SKM-1 treated with dmso at 0.1 percent for 144 hours (cell line): ENCODE measurements around the gene OMA1.
"Not testable (repeated sequence)": the region's sequence is repeated elsewhere in the genome, so short reads cannot be mapped to it uniquely, and the experiment has no call there.

Experiments
- DNase-seq: peaks from one replicate; lab custom pipeline; 2025; ENCODE audit not compliant: unreplicated experiment; lab: John Stamatoyannopoulos, UW

OMA1 gene

DNA sequence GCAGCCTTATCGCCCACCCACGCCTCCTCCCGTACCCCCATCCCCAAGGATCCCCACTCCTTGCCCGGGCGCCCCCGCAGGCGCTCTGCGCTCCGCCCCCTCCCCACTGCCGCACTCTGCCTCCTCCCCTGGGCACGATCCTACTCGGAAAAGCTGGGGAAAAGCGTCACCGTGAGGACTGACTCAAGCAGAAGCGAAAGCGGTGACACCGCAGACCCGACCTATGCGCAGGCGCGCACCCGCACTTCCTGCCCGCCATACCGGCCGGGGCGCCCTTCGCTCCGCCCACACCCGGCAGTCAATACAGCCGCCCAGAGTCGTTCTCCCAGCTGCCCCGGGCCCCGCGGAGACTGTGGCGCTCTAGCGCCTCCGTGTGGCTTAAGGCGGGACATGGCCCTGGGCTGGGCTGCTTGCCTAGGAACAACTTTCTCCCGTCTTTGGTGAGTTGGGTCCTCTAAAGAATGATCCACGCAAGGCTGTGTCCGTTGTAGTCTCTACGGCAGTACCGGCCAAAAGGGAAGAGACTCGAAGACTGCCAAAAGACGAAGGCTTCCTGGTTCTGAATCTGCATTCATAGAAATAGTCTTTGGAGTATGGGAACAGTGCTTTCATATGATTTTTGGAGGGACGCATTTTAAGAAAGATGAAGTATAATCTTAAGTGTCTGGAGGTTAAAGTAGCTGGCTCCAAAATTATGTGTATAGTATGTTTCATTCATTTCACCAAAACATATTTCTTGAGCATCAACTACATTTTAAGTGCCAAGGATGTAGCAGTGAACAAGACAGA lies at the start of gene OMA1:
Gene OMA1 (minus strand): TSS at position 207 of the 789 bp plus-strand sequence. CDS start 7,432 bp downstream, outside the sequence.
- DNase-seq = peak; percentile 95

DNA sequence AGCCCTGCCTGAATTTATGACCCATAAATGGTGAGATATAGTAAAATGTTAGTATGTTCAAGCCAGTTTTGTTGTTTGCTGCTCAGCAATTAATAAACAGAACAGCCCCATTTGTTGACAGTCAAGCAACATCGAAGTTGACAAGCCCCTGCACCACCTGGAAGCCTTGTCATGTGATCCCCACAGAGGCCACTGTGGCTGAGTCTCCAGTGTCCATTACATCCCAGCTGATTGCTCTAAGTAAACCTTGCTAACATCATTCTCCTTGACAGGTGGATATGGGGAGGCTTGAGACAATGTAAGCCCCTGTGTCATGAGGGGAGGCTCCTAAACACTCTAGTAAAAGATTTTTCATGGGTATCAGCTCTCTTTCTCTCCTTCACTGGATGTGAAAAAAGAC lies 48.0 kb upstream of the OMA1 start:
- no peak for DNase-seq

DNA sequence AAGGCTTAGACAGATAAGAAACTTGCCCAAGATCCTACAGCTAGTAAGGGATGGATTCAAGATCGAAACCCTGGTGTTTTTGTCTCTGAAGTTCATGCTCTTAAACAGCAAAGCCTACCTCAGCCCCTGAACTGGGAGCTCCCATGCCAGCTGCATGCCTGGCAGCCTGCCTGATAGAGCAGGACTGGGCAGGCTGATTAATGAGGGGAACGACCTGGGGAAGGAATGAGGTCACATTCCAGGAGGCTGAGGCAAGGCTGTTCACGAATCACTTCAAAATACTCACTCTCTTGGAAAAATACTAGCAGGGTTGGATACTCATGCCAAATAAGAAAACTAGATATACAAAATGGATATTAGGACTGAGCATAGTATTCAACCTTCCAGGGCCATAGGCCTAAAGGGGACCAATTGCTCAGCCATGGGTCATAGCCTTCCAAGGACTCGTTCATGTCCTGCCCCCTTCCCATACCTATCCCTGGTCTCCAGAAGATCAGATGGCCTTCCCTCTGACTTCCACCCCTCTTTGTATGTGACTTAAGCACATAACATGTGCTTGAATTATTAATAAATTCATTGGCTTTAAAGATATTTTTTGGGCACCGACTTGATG lies 46.1 kb upstream of the OMA1 start:
- no peak for DNase-seq

DNA sequence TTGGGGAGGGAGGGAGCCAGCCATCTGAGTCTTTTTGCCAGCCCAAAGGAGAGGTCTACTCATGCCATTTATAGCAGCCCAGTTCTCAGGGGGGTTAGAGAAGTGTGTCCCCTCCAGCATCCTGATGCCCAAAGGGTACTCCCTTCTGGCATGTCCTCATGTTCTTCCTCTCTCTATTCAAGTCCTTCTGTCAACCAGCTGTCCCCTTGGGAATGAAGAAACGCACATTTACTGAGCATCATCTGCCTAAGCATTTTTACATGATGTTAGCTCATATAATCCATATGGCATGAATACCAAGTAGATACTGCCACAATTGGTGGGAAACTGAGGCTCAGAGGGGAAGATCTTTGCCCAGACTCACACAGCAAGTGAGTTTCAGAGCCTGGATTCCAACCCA lies 45.3 kb upstream of the OMA1 start:
- no peak for DNase-seq

DNA sequence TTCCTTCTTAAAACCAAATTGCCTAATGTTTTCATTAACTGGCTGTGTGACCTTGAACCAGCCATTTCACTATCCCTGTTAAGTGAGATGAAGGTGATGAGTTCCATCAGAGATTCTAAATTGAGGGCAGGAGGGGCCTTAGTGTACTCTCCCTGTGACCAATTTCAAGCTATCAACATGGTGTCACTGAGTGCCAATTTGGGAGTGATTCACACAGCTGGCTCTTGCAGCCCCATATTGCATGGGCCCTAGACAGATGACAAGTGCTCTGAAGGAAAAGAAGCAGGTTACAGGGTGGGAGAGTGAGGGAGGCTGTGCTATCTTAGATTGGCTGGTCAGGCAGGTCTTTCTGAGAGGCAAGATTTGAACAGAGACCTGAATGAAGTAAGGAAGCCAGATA lies 43.5 kb upstream of the OMA1 start:
- DNase-seq = no peak

DNA sequence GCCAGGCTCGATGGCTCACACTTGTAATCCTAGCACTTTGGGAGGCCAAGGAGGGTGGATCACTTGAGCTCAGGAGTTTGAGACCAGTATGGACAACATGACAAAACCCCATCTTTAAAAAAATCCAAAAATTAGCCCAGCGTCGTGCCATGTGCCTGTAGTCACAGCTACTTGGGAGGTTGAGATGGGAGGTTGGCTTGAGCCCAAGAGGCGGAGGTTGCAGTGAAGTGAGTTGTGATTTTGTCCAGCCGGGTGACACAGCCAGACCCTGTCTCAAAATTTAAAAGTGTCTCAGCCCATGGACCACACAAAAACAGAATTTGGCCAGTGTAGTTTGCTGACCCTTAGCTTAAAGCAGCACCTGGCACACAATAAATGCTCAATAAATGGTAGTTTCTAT lies 41.9 kb upstream of the OMA1 start:
- no peak for DNase-seq

DNA sequence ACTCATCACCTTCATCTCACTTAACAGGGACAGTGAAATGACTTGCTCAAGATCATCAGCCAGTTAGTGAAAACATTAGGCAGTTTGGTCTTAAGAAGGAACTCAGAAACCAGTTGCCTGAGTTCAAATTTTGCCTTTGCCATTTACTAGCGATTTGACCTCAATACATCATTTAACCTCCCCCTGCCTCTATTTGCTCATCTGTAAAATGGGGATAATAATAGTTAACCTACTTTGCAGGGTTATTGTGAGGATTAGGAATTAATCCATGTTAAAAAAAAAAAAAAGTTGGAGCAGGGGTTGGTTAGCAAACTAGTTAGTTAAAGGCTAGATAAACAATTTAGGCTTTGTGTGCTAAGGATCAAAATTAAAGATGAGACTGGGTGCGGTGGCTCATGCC lies 41.1 kb upstream of the OMA1 start:
- DNase-seq = no peak

DNA sequence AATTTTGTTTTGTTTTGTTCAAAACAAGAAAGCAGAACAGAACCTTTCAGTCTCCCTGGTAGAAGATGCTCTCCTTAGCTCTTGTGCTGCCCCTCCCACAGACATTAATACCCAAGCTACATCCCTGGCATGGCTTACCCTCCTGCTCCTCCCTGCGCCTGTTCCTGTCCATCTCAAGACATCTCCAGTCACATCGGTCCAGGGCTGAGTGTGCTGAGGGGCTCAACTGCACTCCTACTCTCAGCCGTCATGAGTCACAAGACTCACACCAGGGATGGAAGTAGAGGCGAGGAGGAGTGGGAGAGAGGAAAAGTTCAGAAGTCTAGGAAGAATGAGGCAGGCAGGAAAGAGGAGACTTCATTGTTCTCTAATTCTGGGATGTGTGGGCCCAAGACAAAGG lies 39.7 kb upstream of the OMA1 start:
- DNase-seq = no peak

DNA sequence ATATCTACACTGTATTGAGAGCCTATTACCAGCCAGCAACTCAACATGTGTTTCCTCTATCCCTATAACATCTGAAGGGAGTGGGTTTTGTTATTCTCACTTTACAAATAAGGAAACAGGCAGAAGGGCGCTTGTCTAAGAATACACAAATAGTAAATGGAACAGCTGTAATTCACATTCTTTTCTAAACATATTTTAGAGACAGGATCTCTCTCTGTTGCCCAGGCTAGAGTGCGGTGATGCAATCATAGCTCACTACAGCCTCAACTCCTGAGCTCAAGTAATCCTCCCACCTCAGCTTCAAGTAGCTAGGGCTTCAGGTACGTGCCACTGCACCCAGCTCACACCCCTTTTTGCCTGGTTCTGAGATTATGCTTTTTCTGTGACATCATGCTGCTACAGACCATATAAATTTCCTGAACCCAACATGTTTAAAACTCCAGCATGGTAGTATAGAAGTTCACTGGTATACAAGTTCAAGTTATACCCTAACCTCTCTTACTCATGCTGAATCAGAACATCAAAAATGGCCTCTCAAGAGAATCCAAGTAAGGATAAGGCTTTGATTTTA lies 39.1 kb upstream of the OMA1 start:
- no peak for DNase-seq

DNA sequence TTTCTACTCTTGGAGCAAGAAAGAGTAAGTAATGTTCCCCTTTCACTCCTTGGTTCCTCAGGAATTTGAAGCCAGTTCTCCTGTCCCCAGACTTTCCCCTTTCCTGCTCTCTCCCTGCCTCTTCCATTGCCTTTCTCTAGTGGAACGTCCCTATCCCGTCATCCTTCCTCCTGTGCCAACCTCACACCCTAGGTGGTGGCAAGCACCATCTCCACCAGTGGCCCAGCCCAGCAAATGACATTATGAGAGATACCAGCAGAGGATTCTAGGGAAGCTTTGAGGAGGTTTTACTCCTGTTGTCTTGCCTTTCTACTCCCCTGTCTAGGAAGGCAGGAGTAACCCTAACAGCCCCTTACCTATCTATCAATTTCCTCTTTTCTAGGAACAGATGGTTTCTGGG lies 38.6 kb upstream of the OMA1 start:
- DNase-seq = no peak

DNA sequence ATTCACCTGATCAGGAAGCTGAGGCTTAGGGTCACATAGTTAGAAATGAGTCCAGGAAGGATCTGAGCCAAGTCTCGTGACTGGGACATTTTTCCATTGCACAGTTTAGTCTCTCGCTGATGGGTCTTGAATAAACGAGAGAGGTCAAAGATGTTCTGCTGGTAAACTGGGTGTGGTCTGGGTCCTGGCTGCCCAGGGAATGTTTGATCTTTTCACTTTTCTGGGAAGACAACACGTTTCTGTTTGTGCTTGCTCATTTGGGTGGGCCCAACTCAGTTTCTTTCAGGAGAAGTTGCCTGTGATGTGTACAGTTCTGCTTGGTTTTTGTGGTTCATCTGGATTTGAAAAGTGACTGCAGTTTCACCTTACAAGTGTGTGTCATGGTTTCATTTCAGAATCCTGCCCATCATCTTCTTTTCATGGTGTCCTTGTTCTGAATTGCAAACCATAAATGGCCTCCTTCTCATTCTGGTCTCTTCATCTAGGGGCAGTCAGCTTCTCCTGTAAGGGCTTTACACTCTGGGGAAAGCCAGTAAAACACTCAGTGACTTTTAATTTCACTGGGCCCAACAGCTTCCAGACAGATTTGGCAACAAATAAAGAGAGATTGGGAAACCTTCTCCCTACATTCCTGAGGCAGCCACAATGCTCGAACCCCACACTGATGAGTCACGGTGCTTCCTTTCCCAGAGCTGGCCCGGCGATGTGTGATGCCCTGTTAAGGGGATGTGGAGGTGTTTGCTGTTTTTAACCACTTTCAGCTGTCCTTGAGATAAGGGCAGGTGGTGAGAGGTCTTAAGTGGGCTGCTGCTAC lies 37.8 kb upstream of the OMA1 start:
- DNase-seq = peak; percentile 43

DNA sequence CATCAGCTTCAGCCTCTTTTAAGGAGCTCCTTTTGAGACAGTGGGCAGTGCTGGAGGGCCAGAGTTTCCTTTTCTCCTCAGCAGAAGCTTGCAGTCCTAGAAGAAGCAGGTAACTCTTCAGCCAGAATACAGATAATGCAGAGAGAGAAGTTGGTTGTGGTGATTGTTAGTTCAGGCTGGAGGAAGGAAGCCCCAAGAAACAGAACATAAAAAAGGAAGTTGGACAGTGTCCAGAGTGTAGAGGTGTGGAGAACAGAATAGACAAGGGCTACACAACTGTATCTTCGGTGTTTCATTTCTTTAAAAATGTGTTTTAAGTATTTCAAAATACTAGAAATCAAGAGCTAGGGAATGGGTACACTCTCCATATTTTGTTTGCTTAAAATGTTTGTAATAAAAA lies 37.0 kb upstream of the OMA1 start:
- peak; percentile 89 for DNase-seq

DNA sequence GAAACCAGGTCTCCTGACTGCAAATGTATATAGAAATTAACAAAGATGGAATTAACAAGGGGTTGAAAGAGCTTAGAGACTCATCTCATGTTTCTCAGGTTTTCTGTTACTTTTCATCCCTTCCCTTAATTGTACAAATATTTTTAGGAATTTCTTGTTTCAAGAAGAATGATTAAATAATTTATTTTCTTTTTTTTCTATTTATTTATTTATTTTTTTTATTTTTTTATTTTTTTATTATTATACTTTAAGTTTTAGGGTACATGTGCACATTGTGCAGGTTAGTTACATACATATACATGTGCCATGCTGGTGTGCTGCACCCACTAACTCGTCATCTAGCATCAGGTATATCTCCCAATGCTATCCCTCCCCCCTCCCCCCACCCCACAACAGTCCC lies 35.6 kb upstream of the OMA1 start:
- not testable (repeated sequence) for DNase-seq

DNA sequence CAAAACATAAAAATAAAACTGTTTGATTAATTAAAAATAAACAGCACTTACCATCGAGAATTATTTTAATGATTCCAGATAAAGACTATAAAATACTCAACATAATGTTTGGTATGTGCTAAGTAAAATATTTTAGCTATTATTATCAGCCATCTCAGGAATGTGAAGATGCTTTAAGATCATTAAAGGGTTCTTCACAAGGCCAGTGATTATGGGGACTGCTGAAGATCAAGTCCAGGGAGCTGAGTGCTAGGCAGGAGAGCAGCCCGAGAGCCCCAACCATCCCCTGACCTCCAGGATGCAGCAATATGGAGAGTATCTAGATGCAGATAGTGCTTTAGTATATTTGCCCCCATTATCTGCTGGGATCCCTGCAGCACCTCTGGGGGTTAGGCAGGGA lies 35.1 kb upstream of the OMA1 start:
- DNase-seq = no peak

DNA sequence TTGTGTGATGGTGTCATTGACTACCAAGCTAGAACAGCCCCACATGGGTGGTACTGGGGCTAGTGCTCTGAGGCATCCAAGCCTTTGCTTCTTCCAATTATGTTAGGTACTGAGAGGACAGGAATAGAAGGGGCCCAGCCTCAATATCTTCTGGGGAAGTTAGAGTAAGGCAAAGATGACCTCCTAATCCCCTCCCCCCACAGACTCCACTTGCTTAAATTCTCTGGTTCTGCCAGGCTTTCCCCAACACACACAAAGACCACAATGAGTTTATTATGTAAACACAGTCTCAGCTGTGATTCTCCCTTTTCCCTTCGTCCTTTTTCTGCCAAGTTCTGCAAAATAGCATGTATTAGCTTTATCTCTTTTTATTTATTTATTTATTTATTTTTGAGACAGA lies 33.7 kb upstream of the OMA1 start:
- DNase-seq = peak; percentile 17

DNA sequence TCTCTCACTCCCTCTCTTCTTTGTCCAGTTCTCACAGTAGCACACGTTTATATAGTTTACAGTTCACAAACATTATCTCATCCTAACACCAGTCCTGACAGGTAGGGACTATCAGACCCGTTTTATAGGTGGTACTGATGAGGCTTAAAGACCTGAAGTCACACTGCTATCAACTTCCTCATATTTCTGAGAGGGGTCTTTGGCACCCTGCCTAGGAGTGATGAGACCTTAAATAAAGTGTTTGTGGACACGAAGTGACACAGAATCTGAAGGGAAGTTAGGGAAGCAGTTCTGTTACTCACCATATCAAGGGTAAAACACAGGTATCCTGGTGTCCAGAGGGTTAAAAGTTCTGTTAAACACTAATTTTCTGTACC lies 31.1 kb upstream of the OMA1 start:
- no peak for DNase-seq

DNA sequence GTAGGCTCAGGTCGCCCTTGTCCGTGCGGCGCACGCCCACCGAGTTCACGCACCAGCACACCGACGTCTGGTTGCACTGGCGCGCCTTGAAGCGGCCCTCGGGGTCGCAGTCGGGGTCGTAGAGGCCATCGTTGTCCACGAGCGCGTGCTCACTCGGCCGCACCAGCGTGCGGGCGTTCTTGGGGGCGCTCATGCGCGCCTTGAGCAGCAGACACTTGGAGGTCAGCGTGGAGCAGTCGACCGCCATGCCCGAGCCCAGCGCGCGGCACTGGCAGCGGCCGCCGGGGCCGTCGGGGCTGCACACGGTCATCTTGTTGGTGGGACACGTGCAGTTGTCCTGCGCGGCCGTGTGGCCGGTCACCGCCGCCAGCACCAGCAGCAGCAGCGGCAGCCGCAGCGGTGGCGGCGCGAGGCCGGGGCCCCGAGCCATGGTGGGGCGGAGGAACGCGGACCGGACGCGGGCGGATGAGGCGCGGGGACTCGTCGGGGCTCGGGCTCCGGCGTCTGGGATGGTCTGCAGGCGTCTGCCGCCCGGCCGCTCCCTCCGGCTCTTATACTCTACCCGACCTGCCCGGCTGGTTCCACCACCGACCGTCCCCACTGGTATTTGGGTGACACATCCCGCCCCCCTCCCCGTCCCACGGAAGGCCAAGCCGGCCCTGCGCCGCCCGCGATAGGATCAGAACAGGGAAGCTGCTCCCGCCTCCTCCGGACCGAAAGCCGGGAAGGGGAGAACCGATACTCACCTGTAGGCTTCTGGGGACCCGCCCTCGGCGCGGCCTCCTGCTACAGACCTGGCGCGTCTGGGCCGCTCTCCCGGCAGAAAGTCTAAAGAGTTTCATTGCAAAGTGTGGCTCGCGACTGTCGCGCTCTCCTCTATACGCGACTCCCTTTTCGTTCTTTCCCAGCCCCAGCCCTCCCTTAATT lies 30.5 kb upstream of the OMA1 start, which contains the start of gene TACSTD2:
Gene TACSTD2 (minus strand): TSS at position 526 of the 927 bp plus-strand sequence. CDS start 96 bp downstream, at position 430.
- no peak for DNase-seq

DNA sequence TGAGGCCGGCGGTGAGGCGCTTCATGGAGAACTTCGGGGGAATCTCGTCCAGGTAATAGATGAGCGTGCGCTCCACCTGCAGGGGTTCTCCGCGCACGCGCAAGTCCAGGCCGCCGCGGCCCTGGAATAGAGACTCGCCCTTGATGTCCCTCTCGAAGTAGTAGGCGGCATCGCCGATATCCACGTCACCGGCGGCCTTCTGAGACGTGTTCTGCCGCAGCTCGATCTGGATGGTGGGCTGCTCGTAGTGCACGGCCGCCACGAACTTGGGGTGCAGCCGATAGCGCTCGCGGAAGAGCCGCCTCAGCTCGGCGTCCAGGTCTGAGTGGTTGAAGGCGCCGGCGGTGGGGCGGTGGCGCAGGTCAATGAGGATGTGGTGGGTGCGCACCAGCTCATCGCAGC lies 29.8 kb upstream of the OMA1 start:
- DNase-seq = no peak

DNA sequence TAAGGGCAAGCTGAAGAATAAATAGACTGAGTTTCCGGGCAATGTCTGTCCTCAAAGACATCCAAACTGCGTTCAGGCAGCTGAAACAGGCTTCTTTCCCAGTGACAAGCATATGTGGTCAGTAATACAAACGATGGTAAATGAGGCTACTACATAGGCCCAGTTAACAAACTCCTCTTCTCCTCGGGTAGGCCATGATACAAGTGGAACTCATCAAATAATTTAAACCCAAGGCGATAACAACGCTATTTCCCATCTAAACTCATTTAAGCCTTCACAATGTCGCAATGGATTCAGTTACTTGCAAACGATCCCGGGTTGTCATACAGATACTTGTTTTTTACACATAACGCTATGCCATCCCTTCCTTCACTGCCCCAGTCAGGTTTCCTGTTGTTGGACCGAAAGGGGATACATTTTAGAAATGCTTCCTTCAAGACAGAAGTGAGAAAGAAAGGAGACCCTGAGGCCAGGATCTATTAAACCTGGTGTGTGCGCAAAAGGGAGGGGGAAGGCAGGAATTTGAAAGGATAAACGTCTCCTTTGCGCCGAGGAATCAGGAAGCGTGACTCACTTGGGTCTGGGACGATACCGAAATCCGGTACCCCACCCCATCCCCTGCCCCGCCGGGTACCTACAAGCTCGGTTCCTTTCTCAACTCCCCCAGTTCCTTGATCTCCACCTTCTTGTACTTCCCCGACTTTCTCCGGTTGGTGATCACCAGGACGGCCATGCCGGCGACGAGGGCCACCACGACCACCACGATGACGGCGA lies 29.2 kb upstream of the OMA1 start:
- DNase-seq = peak; percentile 28

DNA sequence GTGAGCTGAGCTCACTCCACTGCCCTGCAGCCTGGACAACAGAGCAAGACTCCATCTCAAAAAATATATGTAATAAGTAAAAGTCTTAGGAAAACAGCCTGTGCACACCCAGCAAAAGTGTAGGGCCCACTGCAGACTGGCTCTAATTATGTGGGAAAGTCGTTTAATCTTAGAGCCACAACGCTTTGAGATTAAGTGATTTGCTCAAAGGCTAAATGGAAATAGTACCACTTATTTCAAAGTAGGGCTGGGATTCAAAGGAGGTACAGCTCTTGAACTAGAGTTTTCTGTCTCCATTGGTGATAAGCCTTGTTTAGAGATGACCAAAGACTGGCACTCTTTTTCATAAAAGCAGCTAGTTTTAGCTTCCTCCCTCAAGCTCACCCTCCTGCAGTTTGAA lies 28.3 kb upstream of the OMA1 start:
- no peak for DNase-seq
